ENCODE measurements around the gene EFCAB8.
"Not testable (repeated sequence)": the region's sequence is repeated elsewhere in the genome, so short reads cannot be mapped to it uniquely, and the experiment has no call there.

The EFCAB8 gene

DNA sequence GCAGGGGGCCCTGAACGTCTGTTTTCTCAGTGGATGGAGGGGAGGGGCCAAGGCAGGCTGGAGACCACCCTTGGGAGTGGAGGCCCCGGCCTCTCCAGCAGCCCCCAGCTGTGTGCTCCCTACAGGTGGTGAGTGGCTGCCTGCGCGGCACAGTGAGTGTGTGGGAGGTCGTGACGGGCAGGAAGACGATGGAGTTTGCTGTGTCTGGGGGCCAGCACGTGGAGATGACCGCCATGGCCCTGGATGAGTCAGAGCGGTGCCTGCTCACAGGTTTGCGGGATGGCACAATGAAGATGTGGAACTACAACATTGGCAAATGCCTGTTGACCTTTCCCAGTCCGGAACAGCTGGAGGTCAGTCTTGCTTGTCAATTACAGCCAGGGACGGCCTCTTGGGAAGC, 52.6 kb downstream of the EFCAB8 start:
- no peak for DNase-seq (ENCODE audit: low spot score)

DNA sequence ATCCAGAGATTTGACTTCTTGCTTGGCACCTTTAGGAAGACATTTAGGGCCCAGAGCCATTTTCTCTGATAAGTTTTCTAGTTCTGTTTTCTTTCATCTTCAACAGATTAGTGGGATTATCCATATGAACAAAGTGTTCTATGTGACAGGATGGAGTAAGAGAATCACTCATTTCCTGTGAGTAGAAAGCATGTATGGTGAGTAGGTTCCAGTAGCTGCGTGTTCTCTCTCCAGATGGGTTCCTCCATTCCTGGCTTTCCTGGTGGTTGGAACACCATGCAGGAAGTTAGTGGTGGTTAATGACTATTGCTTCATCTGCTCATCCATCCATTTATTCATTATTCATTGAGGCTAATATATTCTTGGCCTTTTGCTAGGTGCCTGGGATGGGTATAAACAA, 54.0 kb downstream of the EFCAB8 start:
- no peak for DNase-seq (ENCODE audit: low spot score)

DNA sequence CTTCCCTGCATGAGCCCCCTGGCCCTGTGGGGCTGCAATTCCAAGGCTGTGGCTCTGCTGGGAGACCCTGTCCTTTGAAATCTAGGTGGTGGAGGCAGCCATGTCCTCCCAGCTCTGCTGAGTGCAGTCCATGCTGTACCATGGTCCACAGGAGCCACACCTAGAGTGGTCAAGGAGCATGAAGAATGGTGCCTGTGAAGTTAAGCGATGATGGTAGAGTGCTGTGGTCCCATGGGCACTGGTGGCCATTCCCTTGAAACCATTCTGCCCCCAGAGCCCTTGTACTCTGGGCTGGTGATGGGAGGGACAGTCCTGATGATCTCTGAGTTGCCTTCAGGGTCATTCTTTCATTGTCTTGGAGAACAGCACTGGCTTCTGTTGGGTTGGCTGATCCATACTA, 55.3 kb downstream of the EFCAB8 start:
- DNase-seq (ENCODE audit: low spot score) = no peak

DNA sequence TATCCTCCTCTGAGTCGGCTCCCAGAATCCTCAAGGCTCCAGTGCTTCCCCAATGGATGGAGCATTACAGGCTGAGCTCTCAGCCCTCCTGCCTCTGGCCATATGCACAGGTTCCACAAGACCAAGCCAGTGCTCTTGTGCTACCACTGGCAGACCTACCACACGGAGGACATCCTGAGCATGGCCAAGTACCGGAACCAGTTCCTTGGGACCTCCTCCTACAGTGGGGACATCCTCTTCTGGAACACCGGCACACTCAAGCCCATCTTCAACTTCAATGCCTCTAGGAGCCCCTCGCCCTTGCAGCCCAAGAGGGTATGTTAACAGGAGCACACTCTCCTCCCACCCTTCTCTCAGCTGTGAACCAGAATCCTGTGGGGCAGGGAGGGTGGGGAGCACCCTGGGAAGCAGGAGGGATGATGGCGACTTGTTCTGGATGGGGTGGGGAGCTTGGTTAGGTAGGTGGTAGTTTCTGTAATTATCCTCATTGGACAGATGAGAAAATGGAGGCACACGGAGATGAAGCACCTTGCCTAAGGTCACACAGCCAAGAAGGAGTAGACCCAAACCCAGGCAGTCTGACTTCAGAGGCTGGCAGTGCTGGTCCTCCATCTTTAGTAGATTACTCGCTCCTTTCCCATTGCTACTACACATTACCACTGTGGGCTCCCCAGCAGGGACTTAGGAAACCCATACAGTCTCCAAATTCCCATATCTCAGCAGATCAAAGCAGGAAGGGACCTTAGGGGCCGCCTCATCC, 58.6 kb downstream of the EFCAB8 start:
- no peak for DNase-seq (ENCODE audit: low spot score)

DNA sequence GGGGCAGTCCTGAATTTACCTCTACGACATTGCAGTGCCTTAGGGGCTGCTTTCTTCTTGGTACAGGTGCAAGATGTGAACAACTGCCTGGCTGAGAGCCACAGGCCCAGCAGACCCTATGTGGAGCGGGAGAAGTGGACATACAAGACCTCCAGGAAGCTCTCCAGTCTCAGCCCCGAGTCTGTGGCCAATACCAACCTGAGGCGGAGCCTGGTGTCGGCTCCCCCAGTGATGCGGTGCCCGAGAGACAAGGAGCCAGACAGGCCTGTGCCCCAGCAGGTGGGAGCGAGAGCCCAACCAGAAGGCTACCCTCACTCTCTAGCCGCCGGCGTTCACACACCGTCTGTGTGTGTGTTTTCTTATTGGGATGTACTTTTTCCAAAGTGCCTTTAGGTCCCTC, 59.6 kb downstream of the EFCAB8 start:
- DNase-seq (ENCODE audit: low spot score) = no peak

DNA sequence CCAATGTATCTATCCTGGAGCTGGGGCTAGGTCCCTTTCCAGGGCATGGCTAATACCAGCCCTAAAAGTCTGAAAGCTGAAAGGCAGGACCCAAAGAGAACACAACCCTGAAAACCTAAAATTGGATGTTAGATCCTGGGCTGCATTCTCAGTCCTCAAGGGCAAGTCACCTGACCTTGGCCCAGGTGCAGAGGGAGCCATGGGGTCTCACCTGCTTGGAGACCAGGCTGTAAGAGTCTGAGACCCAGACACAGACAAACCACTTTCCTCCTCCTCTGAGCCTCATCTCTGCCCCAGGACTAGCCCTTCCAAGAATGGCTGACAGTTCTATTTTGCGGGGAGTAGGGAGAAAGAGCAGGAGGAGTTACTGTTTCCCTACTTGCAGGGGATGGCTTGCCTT, 60.0 kb downstream of the EFCAB8 start:
- no peak for DNase-seq (ENCODE audit: low spot score)

DNA sequence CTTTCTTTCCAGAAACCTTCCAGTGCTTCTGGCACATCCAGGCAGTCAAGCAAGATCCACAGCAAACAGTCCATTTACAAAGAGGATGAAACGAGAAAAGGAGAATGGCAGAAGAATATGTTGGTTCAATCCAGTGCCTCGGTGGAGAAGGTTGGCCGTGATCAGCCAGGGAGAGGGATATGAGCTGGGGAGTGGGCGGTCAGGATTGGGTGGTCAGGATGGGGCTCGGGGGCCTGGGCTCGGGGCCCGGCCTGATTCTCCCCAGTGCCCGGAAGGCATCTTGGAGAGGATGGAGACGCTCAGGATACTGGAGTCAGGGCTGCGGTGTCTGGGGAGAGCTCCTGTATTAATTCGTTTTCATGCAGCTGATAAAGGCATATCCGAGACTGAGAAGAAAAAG, 61.3 kb downstream of the EFCAB8 start:
- DNase-seq (ENCODE audit: low spot score) = no peak

DNA sequence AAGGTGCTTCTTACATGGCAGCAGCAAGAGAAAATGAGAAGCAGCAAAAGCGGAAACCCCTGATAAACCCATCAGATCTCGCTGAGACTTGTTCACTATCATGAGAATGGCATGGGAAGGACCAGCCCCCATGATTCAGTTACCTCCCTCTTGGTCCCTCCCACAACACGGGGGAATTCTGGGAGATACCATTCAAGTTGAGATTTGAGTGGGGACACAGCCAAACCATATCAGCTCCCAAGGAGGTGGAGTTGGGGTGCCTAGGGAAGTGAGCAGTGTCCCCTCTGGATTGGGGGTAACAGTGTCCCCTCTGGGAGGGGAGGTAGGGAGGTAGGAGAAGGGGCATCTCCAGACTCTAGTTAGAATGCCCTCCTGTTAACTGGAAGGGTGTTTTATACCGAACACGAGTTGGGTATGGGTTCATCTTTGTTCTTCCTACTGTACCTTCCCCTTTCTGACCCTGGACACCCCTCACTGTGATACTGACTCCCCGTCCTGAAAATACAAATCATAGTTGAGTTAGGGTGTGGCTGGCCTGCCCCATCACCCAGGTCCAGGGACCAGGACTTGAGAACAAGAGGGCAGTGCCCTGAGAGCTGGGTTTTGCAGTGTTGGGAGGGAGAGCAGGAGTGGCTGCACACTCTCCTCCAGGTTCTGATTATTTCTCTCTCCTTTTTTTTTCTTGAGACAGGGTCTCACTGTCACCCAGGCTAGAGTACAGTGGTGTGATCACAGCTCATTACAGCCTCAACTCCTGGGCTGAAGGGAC, 62.0 kb downstream of the EFCAB8 start:
- no peak for DNase-seq (ENCODE audit: low spot score)

DNA sequence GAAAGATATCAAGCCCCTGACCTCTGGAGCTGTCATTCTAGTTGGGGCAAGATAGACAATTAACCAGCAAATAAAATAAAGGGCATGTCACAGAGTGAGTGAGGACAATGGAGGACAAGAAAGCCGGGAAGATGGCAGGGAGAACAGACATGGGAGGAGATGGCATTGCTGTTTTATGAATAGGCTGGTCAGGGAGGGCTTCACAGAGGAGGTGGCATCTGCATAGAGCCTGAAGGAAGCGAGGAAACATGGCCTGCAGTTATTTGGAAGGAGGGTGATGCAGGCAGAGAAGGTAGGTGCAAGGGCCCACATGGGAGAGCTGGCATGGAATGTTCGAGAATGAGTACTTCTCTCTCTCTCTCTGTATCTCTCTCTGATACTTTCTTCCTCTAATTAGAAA, 63.7 kb downstream of the EFCAB8 start:
- no peak for DNase-seq (ENCODE audit: low spot score)

DNA sequence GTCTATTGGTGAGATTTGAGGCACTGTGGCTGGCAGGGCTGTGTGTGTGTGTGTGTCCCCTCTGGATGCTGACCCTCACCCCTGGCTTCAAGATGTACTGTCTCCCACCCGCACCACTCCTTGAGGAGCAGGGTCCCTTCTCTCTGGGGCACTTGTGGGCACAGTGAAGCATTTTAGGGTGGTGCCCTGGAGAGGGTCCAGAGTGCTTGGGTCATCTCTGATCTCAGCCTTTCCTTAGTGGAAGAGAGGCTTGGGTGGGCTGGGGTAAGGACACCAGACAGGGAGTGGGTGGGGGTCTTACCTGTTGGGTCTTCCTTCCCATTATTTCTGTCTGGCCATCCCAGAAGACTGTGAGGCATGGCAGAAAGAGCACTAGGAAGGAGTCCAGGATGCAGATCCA, 66.1 kb downstream of the EFCAB8 start:
- DNase-seq (ENCODE audit: low spot score) = no peak

DNA sequence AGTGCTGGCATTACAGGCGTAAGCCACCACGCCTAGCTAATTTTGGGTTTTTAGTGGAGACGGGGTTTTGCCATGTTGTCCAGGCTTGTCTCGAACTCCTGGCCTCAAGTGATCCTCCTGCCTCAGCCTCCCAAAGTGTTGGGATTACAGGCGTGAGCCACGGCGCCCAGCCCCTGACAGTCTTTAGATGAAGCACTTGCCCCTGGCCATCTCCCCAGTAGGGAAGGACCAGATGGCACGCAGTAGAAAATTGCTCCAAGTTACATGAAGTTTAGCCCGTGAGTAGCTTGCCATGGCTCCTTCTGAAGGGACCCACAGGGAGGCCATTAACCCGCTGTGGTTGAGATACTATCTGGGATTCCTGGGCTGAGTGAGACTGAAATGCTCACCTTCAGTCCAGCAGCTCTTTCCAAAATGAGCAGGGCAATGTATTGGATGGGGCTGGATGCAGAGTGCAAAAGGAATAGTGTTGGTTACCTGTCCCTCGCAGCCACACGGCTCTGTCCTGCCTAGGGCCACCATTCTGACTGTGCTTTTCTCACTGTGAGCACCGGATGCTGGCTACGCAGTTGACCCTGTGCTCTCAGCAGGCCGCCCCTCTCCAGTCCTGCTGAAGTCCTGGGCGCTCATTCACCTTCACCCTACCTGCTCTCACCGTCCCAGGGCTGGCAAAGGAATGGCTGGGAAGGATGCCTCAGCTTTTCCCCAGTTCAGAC, 66.9 kb downstream of the EFCAB8 start:
- DNase-seq (ENCODE audit: low spot score) = no peak

DNA sequence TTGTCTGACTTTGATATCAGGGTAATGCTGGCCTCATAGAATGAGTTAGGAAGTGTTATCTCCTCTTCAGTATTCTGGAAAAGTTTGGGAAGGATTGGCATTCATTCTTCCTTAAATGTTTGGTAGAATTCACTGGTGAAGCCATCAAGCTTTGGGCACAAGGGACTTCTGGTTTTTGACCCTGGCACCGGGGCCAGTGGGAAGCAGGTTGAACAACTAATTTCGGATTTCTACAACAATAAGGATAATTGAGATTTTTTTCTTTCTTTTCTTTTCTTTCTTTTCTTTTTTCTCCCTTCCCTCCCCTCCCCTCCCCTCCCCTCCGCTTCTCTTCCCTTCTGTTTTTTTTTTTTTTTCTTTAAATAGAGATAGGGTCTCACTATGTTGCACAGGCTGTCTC, 70.4 kb downstream of the EFCAB8 start:
- no peak for DNase-seq (ENCODE audit: low spot score)

DNA sequence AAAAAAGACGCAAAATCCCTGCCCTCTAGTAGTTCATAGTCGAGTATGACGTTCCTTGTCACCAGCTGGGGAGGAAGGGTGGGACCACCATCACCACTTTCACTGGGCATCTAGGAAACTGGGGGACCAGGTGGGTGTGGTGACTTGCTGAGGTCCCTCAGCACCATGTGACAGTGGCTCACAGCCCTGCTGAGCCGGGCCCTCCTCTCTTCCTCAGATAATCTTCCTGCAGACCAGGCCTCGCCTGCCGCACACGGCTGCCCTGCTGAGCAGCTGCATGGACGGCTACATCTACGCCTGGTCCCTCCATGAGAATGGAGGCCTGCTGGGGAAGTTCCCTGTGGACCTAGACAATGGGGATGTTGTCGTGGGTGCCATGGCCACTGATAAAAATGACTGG, 71.5 kb downstream of the EFCAB8 start:
- no peak for DNase-seq (ENCODE audit: low spot score)

DNA sequence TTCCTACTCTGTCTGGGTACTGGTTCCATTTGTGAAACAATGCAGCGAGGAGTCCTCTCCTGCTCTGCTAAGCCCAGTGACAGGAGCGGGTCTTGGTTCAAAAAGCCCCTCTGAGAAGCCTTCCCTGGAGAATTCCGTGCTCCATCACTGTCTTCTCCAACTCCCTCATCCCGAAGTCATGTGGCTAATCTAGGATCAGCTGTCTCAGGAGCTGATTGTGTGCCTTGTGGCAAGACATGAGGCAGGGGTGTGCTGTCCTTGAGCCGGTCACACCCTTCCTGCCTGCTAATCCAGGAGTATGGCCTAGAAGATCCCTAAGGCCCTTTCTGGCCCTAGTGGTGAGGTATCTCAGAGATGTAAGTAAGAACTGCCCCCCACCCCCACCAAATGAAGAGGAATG, 72.0 kb downstream of the EFCAB8 start:
- no peak for DNase-seq (ENCODE audit: low spot score)

DNA sequence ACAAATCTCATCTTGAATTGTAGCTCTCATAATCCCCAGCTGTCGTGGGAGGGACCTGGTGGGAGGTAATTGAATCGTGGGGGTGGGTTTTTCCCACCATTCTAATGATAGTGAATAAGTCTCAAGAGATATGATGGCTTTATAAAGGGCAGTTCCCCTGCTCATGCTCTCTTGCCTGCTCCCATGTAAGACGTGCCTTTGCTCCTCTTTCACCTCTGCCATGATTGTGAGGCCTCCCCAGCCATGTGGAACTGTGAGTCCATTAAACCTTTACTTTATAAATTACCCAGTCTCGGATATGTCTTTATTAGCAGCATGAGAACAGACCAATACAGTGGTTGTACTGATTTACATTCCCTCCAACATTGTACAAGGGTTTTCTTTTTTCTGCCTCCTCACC, 75.9 kb downstream of the EFCAB8 start:
- no peak for DNase-seq (ENCODE audit: low spot score)

DNA sequence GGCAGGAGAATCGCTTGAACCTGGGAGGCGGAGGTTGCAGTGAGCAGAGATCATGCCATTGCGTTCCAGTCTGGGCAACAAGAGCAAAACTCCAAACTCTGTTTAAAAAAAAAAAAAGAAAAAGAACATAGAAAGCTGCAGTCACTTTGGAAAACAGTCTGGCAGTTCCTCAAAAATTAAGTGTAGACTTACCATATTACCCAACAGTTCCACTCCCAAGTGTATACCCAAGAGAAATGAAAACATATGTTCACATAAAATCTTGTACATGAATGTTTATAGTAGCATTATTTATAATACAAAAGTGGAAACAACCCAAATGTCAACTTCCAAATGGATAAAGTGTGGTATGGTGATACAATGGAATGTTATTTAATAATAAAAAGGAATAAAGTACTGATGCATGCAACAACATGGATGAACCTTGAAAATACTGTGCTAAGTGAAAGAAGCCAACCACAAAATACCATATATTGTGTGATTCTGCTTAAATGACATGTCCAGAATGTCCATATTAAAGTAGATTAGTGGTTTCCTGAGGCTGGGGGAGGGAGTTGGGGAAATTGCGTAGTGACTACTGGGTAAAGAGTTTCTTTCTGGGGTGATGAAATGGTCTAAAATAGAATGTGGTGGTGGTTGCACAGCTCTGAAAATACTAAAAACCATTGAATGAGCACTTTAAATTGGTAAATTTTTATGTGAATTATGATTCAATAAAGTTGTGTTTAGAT, 82.6 kb downstream of the EFCAB8 start:
- no peak for DNase-seq (ENCODE audit: low spot score)

DNA sequence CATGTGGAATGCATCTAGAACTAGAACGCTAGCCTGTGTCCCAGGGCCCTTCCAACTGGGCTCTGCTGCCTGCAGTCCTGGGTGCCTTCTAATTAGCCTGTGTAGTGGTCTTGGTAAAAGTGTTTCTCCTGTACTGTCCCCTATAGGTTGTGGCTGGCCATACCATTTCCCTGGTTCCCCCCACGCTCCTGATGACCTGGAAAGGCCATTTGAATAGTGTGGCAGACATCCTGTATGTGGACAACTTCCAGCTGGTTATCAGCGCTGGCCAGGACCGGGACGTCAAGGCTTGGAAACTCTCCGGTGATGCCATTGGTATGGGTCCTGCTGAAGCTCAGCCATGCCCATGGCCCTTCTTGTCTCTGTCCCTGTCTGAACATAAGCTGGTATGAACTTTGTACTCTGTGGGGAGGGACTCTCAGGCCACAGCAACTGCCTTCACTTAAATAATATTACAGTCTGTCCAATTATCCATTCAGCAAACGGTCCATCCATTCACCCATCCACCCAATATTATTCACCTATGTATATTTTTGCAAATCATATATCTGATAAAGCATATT, 84.8 kb downstream of the EFCAB8 start:
- no peak for DNase-seq (ENCODE audit: low spot score)

DNA sequence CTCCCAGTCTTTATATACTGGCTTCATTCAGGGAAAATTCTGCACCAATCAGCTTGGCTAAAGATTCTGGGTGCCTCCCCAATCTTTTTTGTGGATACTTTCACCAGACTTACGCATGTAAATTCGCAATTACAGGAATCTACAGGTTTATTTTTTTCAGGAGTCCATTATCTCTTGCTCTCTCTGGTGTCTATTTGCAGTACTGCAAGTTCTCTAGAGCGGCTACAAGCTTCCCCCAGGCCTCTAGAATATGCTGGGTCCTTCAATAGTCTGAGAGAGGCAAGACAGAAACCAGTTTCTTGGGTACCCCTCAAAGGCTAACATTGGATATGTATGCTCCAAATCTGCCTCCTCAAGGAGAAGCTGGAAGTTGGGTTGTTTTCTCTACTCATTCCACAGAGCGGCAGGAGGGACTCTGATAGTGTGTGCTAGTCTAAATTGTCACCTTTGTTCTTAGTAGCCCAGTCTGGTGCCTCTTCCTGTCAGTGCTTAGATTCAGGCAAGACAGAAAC, 87.0 kb downstream of the EFCAB8 start:
- peak; percentile 22 for DNase-seq (ENCODE audit: low spot score)

DNA sequence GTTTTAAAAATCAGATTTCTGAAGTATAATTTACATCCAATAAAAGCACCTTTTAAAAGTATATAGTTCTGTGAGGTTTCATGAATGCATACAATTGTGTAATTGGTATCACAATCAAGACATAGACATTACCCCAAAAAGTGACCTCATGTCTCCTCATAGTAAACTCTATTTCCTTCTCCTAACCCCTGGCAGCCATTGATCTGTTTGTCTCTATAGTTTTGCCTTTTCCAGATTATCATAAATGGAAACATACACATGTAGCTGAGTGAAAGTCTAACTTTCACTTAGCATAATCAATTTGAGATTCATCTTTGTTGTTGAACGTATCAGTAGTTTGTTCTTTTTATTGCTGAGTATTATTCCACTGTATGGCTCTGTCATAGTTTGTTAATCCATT, 87.9 kb downstream of the EFCAB8 start:
- DNase-seq (ENCODE audit: low spot score) = no peak

DNA sequence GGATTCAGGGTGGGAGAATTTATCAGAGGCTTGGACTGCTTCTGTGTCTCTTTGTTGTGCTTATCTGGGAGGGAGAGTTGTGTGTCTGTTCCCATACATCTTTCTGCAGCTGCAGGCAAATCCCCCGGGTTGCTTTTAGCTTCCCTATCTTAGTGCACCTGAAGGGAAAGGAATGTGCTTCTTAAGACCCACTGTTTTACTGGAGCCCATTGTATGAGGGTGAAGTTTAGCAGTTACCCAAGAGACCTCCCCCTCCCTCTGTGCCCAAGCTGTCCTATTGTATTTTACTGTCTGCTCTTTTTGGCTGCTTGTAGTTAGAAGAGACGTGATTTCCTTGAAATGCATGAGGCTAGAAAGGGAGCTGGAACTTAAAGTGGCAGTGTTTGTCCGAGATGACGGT, 91.8 kb downstream of the EFCAB8 start:
- not testable (repeated sequence) for DNase-seq (ENCODE audit: low spot score)

DNA sequence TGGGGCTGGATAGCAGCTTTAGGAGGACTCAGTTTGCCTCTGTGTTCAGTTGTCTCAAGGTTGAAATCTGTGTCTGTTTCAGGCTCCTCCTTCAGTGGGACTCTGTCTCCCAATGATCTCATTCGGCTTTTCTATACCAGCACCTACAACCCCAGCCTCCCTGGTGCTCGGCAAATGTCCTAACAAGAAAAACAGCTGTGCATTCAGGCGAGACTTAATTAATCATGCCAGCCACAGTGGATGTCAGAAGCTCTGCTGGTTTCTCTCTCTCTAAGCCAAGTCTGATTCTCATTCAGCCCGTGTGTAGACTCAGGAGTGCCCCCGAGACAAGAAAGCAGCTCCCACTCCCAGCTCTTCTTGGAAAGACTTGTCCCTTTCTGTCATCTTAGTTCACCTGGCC, 98.7 kb downstream of the EFCAB8 start:
- no peak for DNase-seq (ENCODE audit: low spot score)

DNA sequence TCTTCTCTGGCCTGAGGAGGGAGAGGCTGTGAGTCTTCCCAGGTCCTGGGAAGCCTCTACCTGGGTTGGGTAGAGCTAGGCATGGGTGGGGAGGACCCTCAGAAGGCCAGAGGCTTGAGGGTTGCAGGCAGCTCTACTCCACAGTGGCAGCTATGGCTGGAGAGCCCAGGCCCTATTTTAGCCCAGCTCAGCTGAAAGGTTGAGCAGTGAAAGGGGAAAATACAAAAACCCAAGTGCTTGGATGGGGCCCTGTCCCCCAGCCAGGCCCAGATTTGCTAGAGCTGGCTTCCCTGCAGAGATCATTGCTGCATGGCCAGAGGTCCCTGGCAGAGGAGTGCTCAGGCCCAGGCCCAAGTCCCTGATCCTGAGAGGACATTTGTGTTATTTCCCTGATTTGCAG, 99.9 kb downstream of the EFCAB8 start:
- no peak for DNase-seq (ENCODE audit: low spot score)

Measured in globus pallidus (tissue), 1 donor.